DND-41 (cell line): ENCODE results near the gene DDX52.

ENCODE experiments used
- ATAC-seq: fragments of 200-7000 bp; cut with Tn5 transposase; 3 replicates; pipeline ENCODE4 v1.9.1; 2021; ENCODE audit warnings: low read depth; ENCODE audit not compliant: insufficient read depth
- DNase-seq: peaks from one replicate; pipeline ENCODE4 v3.0.0-alpha.2; 2020
- H2AFZ ChIP-seq: 2 replicates; pipeline ENCODE4 v1.6.0; 2012; ENCODE audit warnings: low read depth, low read length
- H3K27ac ChIP-seq: 2 replicates; pipeline ENCODE4 v1.5.1; 2012; ENCODE audit warnings: low read length, inconsistent platforms
- H3K27me3 ChIP-seq: fragments of 200-600 bp; sonication (generic); 2 replicates; pipeline ENCODE4 v1.6.0; 2012; ENCODE audit warnings: low read length, mild to moderate bottlenecking, inconsistent platforms; ENCODE audit not compliant: insufficient read depth, poor library complexity
- H3K36me3 ChIP-seq: 2 replicates; pipeline ENCODE4 v1.5.1; 2012; ENCODE audit warnings: low read length, inconsistent platforms; ENCODE audit not compliant: insufficient read depth
- H3K4me1 ChIP-seq: 2 replicates; pipeline ENCODE4 v1.5.1; 2012; ENCODE audit warnings: mild to moderate bottlenecking, low read length; ENCODE audit not compliant: insufficient read depth
- H3K4me2 ChIP-seq: 2 replicates; pipeline ENCODE4 v1.6.0; 2012; ENCODE audit warnings: mild to moderate bottlenecking, moderate library complexity, low read length, inconsistent platforms; ENCODE audit not compliant: insufficient read depth
- H3K4me3 ChIP-seq, 2 experiments: fragments of 200-600 bp in 1 of 2; shearing (Covaris generic) in 1 of 2; 2 replicates each; pipeline ENCODE4 v1.5.1; 2012 to 2016; ENCODE audit warnings: inconsistent platforms in 2 of 2, low read length in 2 of 2, mild to moderate bottlenecking in 2 of 2, low read depth in 1 of 2, moderate library complexity in 1 of 2
- H3K79me2 ChIP-seq: 2 replicates; pipeline ENCODE4 v1.6.0; 2012; ENCODE audit warnings: low read length, inconsistent platforms; ENCODE audit not compliant: insufficient read depth
- H3K9ac ChIP-seq: 2 replicates; pipeline ENCODE4 v1.6.0; 2012; ENCODE audit warnings: low read depth, mild to moderate bottlenecking, inconsistent platforms, low read length, moderate library complexity
- H3K9me3 ChIP-seq: 2 replicates; pipeline ENCODE4 v1.5.1; 2012; ENCODE audit warnings: low read length, moderate library complexity, mild to moderate bottlenecking, inconsistent platforms; ENCODE audit not compliant: insufficient read depth, severe bottlenecking
- H4K20me1 ChIP-seq: 2 replicates; pipeline ENCODE4 v1.6.0; 2012; ENCODE audit warnings: low read length; ENCODE audit not compliant: insufficient read depth
- CTCF ChIP-seq: IDR thresholded peaks from 2 replicates; pipeline ENCODE4 v1.5.1; 2012; ENCODE audit warnings: borderline replicate concordance, low read length, moderate library complexity, mild to moderate bottlenecking; ENCODE audit not compliant: poor library complexity, severe bottlenecking; ENCODE audit errors: extremely low read depth
- EZH2 ChIP-seq: IDR thresholded peaks from 3 replicates; pipeline ENCODE4 v1.6.1; 2012; ENCODE audit warnings: borderline replicate concordance, low read depth, mild to moderate bottlenecking, moderate library complexity, low read length, inconsistent platforms; ENCODE audit not compliant: severe bottlenecking

The DDX52 gene

GRCh38 chr17:37608351-37609169 lies 34.7 kb downstream of the DDX52 start:
- peak overlapping the region; percentile 79 for H3K9ac ChIP-seq
- H3K36me3 ChIP-seq: peaks cover 22% of the 10 kb centered on the region
- DNase-seq (peak; percentile 67), ATAC-seq (peak; percentile 52)
- H3K9me3 ChIP-seq: no peaks in the 10 kb centered on the region
- peaks cover 52% of the 10 kb centered on the region for H3K4me1 ChIP-seq
- TF ChIP-seq EZH2 (no peak), CTCF (no peak)
- peaks cover 56% of the 10 kb centered on the region for H3K79me2 ChIP-seq
- peak overlapping the region; percentile 84 for H3K27ac ChIP-seq
- peak overlapping the region; percentile 85 for H3K4me2 ChIP-seq
- H2AFZ ChIP-seq: peak overlapping the region; percentile 79
- H4K20me1 ChIP-seq: peaks cover 14% of the 10 kb centered on the region; the same call in 1 of the 2 replicates
- H3K4me3 ChIP-seq: peak overlapping the region; percentile 53 to 69
- H3K27me3 ChIP-seq: no peaks in the 10 kb centered on the region

- peaks cover 17% of the 10 kb centered on the region; the same call in 1 of the 2 replicates for H4K20me1 ChIP-seq
- peak overlapping the region; percentile 79; the same call in 1 of the 2 replicates for H2AFZ ChIP-seq
- H3K4me2 ChIP-seq: peak overlapping the region; percentile 85
- peak overlapping the region; percentile 53 to 69 for H3K4me3 ChIP-seq
- H3K4me1 ChIP-seq: peaks cover 52% of the 10 kb centered on the region
- H3K9me3 ChIP-seq: no peaks in the 10 kb centered on the region
- peak overlapping the region; percentile 84 for H3K27ac ChIP-seq
- peak overlapping the region; percentile 79 for H3K9ac ChIP-seq
- DNase-seq (peak; percentile 46), ATAC-seq (no peak)
- TF ChIP-seq CTCF: no peak
- no peak for TF ChIP-seq EZH2
- H3K27me3 ChIP-seq: no peaks in the 10 kb centered on the region
- H3K36me3 ChIP-seq: peaks cover 19% of the 10 kb centered on the region
- H3K79me2 ChIP-seq: peaks cover 63% of the 10 kb centered on the region
These were observed 35.5 kb downstream of the DDX52 start for GRCh38 chr17:37607637-37608331.

- peak overlapping the region; percentile 85 for H3K4me2 ChIP-seq
These were observed 37.3 kb downstream of the DDX52 start for GRCh38 chr17:37605813-37606505.

More at GRCh38 chr17:37605813-37606505, 37.3 kb downstream of the DDX52 start:
- Histone ChIP-seq H3K36me3 (peaks cover 14% of the 10 kb centered on the region), H3K9ac (peak overlapping the region; percentile 79; the same call in 1 of the 2 replicates), H3K4me3 (peak overlapping the region in 1 of 2 experiments; percentile 39; a peak in 2 of 4 replicates), H2AFZ (no peak overlapping the region), H3K9me3 (no peaks in the 10 kb centered on the region), H3K4me1 (peaks cover 52% of the 10 kb centered on the region), H3K79me2 (peaks cover 75% of the 10 kb centered on the region), H4K20me1 (peaks cover 17% of the 10 kb centered on the region; the same call in 1 of the 2 replicates), H3K27me3 (no peaks in the 10 kb centered on the region), H3K27ac (peak overlapping the region; percentile 84)
- DNase-seq (peak; percentile 66), ATAC-seq (peak; percentile 39)
- no peak for TF ChIP-seq CTCF
- no peak for TF ChIP-seq EZH2
